ENCODE data around the gene PSMB5. TPM values are rescaled to one million over a fixed set of nuclear protein-coding genes. Genes with fewer than 3 reads are reported as not detected.
A peak's percentile ranks its signal among the peaks of the same experiment; 100 is the strongest.

The PSMB5 gene
- total RNA-seq, 4 donors from 2014 or later = 304 to 543 (median 486) TPM

DNA sequence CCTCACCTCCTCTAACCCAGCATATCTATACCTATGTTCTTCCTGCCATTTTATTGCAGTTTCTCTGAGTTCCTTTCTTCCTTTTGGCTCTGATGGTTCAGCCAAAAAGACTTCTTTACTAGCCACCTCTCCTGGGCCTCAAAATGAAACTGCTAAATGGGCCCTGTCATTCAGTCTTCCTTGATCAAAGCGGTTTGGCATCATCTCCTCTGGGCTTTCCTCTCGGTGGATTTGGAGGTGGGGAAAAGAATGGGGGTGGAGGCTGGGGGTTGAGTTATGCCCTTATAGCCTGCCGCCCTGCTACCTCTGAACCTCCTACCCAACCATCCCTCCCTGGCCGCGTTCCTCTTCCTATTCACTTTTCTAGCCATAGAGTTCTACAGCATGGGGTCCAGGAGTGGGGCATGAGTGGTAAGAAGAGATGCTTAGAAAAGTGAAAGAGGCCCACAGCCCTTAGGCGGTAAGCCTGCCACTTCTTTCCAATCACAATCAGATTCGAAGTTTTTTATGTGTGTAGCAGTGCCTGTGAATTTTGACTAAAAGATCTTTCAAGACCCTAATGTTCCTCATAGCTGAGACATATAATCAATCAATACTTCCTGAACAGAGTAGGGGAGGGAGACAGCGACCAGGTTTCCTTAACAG lies 54.8 kb downstream of the PSMB5 start:
- ATAC-seq = no peak
- Histone ChIP-seq H3K9me3 (no peaks in the 10 kb centered on the region), H3K4me3 (peak overlapping the region in 3 of 4 donors; percentile 10 to 83 (median 70)), H3K27ac (peak overlapping the region in 2 of 4 donors; percentile 35 to 45), H3K4me1 (peaks cover 3 to 21% of the 10 kb centered on the region in 2 donors), H3K27me3 (peaks cover 26 to 32% (median 32%) of the 10 kb centered on the region in 3 donors), H3K36me3 (no peaks in the 10 kb centered on the region)
- in situ Hi-C loops (cut with MboI; ENCODE audit: low sequenced_read_pairs in 4 of 4) = no loop called here
- DNase-seq = no peak
- TF ChIP-seq, protein P1, sequence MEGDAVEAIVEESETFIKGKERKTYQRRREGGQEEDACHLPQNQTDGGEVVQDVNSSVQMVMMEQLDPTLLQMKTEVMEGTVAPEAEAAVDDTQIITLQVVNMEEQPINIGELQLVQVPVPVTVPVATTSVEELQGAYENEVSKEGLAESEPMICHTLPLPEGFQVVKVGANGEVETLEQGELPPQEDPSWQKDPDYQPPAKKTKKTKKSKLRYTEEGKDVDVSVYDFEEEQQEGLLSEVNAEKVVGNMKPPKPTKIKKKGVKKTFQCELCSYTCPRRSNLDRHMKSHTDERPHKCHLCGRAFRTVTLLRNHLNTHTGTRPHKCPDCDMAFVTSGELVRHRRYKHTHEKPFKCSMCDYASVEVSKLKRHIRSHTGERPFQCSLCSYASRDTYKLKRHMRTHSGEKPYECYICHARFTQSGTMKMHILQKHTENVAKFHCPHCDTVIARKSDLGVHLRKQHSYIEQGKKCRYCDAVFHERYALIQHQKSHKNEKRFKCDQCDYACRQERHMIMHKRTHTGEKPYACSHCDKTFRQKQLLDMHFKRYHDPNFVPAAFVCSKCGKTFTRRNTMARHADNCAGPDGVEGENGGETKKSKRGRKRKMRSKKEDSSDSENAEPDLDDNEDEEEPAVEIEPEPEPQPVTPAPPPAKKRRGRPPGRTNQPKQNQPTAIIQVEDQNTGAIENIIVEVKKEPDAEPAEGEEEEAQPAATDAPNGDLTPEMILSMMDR (IDR thresholded peaks at IDR 0.05 in 4 of 5, conservative IDR thresholded peaks at IDR 0.05 in 1 of 5) = no peak
- TF ChIP-seq POLR2A (IDR thresholded peaks at IDR 0.05) = no peak
- intact Hi-C loops (cut with DNase I; ENCODE audit: low total_unique reads) = loop anchor here (10.0 kb wide), 1 partner anchor 205 kb away; the partner anchor contains the start of gene SLC7A8

DNA sequence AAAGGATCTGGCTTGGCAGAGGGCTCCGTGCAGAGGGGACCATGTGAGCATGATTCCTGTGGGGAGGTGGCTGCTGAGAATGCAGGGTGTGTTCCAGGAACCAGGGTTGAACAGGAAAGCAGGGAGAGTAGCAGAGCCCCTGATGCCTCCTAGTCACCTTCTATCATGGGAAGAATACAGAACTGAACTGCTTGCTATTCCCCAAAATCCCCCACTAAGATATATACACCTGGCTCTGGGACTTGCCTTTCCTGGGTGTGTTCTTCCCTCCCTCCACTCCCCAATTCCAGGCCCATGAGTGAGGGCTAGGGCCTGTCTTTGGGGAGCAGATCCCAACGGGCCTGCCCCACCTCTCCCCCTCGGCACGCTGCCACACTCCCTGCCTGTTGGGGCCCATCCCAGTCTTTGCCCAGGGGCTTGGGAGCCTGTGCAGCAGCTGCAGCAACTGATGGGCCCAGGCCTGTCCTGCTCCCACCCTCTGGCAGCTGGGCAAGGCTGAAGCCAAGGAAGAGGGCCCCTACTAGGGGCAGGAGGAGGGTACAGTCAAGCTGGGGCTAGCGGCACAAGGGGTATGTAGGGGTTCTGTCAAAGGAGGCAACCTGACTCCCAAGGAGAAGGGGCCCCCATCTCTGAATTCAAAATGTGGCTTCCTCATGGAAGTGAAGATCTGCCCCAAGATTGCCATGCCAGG lies 55.6 kb downstream of the PSMB5 start:
- no peak for TF ChIP-seq POLR2A (IDR thresholded peaks at IDR 0.05)
- TF ChIP-seq, protein P1 (IDR thresholded peaks at IDR 0.05 in 4 of 5, conservative IDR thresholded peaks at IDR 0.05 in 1 of 5) = no peak
- H3K9me3 ChIP-seq = no peaks in the 10 kb centered on the region
- no peak overlapping the region for H3K4me3 ChIP-seq
- in situ Hi-C loops (cut with MboI; ENCODE audit: low sequenced_read_pairs in 4 of 4) = no loop called here
- H3K36me3 ChIP-seq = no peaks in the 10 kb centered on the region
- no peak overlapping the region for H3K27ac ChIP-seq
- DNase-seq (no peak), ATAC-seq (no peak)
- H3K27me3 ChIP-seq = peaks cover 26 to 32% (median 32%) of the 10 kb centered on the region in 3 donors
- intact Hi-C loops (cut with DNase I; ENCODE audit: low total_unique reads) = no loop called here
- peaks cover 3 to 21% of the 10 kb centered on the region in 2 donors for H3K4me1 ChIP-seq

DNA sequence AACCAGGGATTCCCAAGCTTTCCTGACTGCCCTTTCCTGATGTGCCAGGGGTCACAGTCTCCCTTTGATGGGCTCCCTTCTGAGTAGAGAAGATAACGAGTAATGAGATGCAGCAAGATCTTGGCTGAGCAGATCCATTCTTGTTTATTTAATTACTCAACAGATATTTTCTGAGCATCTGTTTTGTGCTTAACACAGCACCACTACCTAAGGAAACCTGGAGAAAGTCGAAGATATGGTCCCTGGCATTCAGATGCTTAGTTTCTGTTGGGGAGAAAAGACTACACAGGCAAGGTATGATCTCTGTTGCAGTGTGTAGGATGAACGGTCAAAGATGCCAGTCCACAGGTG lies 56.2 kb downstream of the PSMB5 start:
- H3K36me3 ChIP-seq = no peaks in the 10 kb centered on the region
- intact Hi-C loops (cut with DNase I; ENCODE audit: low total_unique reads) (no loop called here), in situ Hi-C loops (cut with MboI; ENCODE audit: low sequenced_read_pairs in 4 of 4) (no loop called here)
- no peak for DNase-seq
- H3K9me3 ChIP-seq = no peaks in the 10 kb centered on the region
- ATAC-seq = no peak
- H3K27me3 ChIP-seq = peaks cover 26 to 32% (median 30%) of the 10 kb centered on the region in 3 donors
- H3K27ac ChIP-seq = peak overlapping the region in 1 of 4 donors; percentile 38
- peaks cover 3 to 20% of the 10 kb centered on the region in 2 donors for H3K4me1 ChIP-seq
- no peak for TF ChIP-seq POLR2A (IDR thresholded peaks at IDR 0.05)
- TF ChIP-seq, protein P1 (IDR thresholded peaks at IDR 0.05 in 4 of 5, conservative IDR thresholded peaks at IDR 0.05 in 1 of 5) = no peak
- no peak overlapping the region for H3K4me3 ChIP-seq

DNA sequence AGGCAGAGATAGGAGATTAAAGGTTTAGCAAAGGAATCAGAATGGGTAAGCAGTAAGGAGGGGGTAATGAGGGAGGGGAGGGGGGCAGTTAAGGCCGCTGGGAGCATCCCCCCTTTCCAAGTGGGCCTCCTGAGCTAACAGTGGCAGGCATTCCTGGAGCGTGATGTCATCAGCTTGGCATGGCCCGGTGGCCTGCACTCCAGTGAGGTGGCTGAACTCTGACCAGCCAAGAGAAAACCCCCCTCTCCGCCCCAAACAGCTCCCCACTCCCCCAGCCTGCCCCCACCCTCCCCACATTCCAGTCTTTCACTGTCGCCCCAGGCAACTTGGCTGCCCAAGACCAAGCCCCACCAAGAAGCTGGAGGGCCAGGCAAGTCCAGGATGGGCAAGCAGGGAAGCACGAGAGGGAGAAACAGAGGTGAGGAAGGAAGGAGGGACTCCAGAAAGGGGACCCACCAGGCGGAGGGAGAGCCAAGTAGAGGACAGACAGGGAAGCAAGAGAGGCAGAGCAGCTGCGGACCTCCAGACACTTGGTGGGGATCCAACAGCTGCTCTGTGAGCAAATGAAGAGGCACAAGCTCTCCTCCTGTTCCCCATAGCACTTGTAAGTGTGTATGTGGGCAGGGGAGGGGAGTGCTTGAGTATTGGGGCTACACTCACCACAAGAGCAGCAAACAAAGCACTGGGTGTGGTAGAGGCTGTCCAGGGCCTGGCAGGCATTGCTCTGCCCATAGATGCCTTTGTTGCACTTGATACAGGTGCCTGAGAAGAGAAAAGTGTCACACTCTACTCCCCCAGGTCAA lies 56.8 kb downstream of the PSMB5 start:
- intact Hi-C loops (cut with DNase I; ENCODE audit: low total_unique reads) = no loop called here
- Histone ChIP-seq H3K27ac (peak overlapping the region in 1 of 4 donors; percentile 38), H3K4me3 (no peak overlapping the region), H3K27me3 (peaks cover 26 to 28% (median 27%) of the 10 kb centered on the region in 3 donors), H3K36me3 (no peaks in the 10 kb centered on the region), H3K4me1 (peaks cover under 1 to 14% of the 10 kb centered on the region in 2 donors), H3K9me3 (no peaks in the 10 kb centered on the region)
- in situ Hi-C loops (cut with MboI; ENCODE audit: low sequenced_read_pairs in 4 of 4) = no loop called here
- ATAC-seq (no peak), DNase-seq (no peak)
- TF ChIP-seq, protein P1 (IDR thresholded peaks at IDR 0.05 in 4 of 5, conservative IDR thresholded peaks at IDR 0.05 in 1 of 5) = no peak
- TF ChIP-seq POLR2A (IDR thresholded peaks at IDR 0.05) = no peak

Data from gastrocnemius medialis (tissue), 4 donors.